ENCODE measurements around the gene ADM.
"Not testable (repeated sequence)": the region's sequence is repeated elsewhere in the genome, so short reads cannot be mapped to it uniquely, and the experiment has no call there.

Gene ADM

DNA sequence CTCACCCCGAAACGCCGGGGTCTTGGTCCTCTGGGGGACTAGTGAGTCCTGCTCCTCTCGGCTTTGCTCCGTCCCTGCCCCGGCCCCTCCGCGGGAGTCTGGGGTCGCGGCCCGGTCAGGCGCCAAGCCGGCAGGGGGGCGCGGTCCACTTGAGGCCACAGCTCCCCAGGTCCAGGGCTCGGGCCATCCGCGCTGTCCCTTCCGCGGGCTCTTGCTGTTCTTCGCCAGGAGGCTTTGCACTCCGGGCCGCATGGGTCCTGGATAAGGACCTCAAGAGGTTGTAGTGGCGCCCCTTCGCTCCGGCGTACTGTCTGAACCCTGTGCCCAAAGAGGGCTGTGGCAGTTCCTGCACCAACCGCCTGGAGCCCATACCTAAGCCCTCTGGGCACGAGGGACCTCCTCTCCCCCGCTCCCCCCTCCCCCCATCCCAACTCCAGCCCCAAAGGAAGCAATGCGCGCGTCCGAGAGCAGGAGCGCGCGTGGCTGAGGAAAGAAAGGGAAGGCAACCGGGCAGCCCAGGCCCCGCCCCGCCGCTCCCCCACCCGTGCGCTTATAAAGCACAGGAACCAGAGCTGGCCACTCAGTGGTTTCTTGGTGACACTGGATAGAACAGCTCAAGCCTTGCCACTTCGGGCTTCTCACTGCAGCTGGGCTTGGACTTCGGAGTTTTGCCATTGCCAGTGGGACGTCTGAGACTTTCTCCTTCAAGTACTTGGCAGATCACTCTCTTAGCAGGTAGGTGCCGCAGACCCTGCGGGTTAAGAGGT lies at the start of gene ADM:
TSS of gene ADM (plus strand) at position 579 of the 767 bp plus-strand sequence. CDS start 628 bp downstream, outside the sequence.
- peak; percentile 36 to 47 for DNase-seq

- peak; percentile 14 to 25 for DNase-seq
These were observed 49.3 kb upstream of the ADM start for GRCh38 chr11:10255388-10256125.

DNA sequence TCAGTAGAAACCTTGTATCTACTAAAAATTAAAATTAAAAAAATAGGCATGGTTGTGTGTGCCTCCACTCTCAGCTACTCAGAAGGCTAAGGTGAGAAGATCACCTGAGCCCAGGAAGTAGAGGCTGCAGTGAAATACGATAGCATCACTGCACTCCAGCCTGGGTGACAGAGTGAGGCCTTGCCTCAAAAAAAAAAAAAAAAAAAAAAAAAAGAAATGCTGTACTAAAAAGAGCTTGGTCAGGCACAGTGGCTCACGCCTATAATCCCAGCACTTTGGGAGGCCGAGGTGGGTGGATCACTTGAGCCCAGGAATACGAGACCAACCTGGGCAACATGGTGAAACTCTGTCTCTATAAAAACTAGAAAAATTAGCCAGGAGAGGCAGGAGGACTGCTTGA lies 47.4 kb upstream of the ADM start:
- no peak for DNase-seq

DNA sequence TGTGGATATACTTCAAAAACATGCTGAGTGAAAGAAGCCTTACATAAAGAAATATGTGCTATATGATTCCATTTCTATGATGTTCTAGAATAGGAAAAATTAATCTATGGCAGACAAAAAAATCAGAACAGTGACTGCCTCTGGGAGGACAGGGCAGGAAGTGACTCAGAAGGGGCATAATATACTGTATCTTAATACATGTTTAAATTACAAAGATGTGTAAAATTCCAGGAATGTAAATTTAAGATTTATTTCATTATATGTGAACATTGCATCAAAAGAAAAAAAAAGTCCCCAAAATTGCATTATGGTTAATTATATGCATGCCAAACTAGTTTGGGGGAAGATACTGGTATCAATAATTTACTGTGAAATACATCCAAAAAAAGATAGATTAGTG lies 43.1 kb upstream of the ADM start:
- no peak for DNase-seq

- DNase-seq, result no peak
These were observed 40.9 kb upstream of the ADM start for GRCh38 chr11:10263929-10264328.

DNA sequence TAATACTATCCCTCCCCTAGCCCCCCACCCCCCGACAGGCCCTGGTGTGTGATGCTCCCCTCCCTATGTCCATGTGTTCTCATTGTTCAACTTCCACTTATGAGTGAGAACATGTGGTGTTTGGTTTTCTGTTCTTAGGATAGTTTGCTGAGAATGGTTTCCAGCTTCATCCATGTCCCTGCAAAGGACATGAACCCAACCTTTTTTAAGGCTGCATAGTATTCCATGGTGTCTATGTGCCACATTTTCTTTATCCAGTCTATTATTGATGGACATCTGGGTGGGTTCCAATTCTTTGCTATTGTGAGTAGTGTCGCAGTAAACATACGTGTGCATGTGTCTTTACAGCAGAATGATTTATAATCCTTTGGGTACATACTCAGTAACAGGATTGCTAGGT lies 40.2 kb upstream of the ADM start:
- not testable (repeated sequence) for DNase-seq

DNA sequence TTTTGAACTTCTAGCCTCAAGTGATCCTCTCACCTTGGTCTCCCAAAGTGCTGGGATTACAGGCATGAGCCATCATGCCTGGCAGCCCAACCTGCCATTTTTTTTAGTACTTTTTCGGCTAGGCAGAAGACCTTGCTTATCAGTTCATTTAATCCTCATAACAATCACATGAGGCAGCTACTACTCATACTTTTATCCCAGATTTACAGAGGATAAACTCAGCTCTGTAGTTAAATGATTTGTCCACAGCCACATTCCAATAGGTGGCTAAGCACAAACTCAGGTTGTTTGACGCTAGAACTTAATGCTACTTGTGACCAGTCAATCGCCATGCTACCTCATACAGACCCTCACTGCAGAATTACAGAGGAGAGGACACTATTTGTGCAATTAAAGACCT lies 38.9 kb upstream of the ADM start:
- no peak for DNase-seq

DNA sequence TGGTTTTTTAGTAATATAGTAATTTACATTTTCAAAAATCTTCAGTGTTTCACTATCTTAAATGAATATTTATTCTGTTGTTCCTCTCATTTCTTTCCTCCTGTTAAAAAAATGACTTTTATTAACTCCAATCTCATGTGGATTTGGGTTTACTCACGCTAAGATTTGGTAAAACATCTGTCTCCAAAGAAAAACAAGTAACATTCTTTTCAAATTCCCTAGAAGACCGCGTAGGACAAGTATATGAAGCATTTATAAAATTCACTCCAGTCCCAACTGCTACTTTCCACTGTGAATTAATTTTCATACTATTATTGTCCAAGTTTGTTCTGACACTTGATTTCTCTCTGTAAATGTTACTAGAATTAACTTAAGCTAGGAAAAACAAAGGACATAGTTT lies 37.1 kb upstream of the ADM start:
- DNase-seq, result no peak

GRCh38 chr11:10268746-10269488 lies 36.0 kb upstream of the ADM start:
- DNase-seq, result no peak

DNA sequence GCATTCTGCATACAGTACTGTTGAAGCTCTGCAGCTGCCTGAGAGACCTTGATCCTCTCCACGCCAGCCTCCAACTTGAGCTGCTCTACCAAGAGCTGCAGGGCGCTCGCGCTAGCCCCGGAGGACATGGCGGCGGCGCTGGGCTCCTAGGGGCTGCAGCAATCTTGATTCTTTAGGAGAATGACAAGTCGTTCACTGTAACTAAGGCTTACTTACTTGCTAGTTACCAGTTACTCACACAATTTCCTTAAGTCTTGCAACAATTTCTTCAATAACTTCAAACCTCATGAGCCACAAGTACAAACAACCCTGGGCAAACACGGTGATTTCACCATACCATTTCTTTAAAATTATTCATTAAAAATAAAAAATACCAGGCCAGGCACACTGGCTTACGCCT lies 32.7 kb upstream of the ADM start:
- DNase-seq, result no peak

GRCh38 chr11:10273738-10274137 lies 31.1 kb upstream of the ADM start:
- no peak for DNase-seq

DNA sequence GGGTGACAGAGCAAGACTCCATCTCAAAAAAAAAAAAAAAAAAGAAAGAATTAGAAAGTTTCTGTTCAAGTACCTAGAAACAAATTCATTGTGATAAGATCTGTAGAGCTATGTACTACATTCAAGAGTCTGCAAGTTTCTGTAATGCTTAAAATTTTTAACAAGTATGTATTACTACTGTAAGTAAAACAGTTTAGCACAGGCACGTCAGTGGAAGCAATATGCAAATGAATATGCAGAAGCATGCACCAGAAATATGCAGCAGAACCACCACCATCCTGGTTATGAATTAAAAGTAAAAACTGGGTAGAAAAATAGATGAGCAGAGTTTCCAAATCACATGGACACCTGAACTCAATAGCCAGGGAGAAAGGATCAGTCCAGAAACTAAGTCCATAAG lies 30.1 kb upstream of the ADM start:
- no peak for DNase-seq

GRCh38 chr11:10275714-10276113 lies 29.2 kb upstream of the ADM start:
- DNase-seq, result no peak

GRCh38 chr11:10282117-10282516 lies 22.8 kb upstream of the ADM start:
- DNase-seq, result no peak

- DNase-seq, result no peak
These were observed 20.9 kb upstream of the ADM start for GRCh38 chr11:10283991-10284390.

DNA sequence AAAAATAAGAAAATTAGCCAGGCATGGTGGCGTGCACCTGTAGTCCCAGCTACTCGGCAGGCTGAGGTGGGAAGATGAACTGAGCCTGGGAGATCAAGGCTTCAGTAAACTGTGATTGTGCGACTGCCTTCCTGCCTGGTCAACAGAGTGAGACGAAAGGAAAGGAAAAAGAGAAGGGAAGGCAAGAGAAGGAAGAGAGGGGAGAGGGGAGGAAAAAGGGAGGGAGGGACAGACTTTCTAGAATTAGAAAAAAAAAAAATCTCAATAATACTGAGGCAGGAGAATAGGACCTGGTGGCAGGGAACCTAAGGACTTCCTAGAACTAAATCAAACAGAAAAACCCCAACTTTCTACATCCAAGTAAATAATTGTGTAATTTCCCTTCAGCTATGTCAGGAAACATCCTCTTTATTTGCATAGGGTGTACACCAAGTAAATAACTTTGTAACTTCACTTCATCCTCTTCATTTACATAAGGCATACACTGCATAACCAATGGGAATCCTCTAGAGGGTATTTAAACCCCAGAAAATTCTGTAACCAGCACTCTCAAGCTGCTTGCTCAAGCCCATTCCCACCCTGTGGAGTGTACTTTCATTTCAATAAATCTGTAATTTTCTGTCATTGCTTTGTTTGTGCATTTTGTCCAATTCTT lies 19.6 kb upstream of the ADM start:
- peak; percentile 49 to 64 for DNase-seq

DNA sequence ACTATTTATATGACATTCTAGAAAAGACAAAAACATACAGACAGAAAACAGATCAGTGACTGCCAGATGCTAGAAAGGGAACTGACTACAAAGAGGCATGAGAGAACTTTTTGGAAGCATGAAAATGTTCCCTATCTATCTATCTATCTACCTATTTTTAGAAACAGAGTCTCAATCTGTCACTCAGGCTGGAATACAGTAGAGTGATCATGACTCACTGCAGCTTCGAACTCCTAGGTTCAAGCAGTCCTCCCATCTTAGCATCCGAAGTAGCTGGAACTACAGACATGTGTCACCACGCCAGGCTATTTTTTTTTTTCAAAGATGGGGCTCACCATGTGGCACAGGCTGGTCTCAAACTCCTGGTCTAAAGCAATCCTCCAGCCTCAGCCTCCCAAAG lies 17.7 kb upstream of the ADM start:
- DNase-seq, result no peak

DNA sequence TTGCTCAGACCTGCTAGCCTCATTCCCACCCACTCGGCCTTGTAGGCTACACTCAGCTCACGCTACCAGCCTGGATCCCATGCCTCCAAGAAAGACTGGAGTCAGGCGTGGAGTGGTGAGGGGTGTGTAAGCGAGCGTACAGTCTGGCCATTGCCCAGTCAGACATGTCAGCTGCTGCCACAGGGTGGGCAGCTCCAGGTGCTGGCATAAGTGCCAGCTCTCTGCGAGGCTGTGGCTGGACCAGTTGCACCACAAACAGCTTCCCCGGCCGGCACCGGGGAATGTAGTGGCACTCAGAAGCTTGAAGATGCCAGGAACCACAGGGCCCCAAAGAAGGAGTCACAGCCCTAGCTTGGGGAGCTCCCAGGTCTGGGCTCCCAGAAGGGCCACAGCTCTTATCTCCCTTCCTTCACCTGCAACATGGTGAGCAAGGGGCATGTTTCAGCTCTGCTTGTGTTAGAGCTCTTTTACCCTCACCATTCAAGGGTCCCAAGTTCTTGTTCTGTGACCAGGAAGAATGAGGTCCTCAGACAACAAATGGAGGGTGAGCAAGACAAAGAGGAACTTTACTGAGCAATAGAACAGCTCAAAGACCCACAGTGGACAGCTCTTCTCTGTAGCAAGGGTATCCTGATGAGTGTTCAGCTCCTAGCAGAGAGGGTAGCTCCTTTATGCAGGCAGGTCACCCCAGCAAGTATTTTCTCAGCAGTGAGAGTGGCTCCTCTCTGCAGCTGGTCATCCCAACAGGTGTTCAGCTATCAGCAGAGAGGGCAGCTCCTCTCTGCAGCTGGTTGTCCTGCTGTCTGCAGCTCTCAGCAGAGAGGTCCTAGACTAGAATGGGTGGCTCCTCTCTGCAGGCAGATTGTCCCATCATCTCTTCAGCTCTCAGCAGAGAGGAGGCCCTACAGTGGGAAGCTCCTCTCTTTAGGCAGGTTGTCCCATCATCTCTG lies 16.8 kb upstream of the ADM start:
- no peak for DNase-seq

- no peak for DNase-seq
These were observed 15.8 kb upstream of the ADM start for GRCh38 chr11:10288881-10289764.

DNA sequence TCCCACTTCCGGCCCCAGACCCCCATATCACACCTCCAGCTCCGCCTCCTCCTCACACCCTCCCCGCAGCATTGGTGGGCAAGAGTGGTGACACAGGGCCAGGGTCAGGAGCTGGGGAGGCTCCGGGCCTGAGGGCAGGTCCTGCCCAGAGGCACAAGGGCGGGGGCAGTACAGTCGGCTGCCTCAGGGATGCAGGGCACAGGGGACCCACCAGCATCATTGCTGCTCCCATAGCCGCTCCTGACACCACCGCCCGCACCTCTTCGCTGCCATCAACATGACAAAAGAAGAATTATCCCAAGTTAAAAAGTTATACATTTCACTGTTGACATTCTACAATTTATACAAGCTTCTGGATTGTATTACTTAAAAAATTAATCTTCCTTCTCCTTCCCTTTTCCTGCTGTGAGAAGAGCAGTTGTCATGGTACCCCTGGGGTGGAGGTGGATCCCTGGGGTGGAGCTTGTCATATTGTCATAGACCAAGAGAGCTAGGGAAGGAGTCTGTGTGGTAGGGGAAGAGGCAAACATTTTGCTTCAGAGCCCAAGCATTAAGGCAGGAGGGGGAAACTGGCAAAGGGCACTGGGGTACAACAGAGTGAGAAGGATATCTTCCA lies 15.0 kb upstream of the ADM start:
- no peak for DNase-seq
